ENCODE results near the gene RBBP7. TPM values are rescaled to one million over a fixed set of nuclear protein-coding genes. Genes with fewer than 3 reads are reported as not detected.

The RBBP7 gene
- total RNA-seq, 1 donor from 2014 or later, result 63.4 TPM

DNA sequence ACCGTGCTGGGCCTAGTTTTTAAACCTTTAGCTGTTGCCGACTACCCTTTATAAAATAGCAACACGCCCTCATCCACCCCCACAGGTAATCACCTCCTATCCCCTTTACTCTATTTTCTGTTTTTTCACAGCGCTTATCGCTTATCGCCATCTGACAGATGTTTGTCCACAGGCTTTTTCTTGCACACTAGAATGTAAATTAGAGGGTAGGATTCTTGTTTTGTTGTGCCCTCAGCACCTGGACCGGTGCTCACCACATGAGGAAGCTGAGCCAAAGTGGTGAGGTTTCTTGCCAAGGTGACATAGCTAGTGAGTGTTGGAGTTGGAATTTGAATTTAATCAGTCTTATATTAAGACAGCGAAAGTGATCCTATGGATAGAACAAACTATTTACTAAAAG lies 2.9 kb upstream of the RBBP7 start:
- TF ChIP-seq, protein P1, sequence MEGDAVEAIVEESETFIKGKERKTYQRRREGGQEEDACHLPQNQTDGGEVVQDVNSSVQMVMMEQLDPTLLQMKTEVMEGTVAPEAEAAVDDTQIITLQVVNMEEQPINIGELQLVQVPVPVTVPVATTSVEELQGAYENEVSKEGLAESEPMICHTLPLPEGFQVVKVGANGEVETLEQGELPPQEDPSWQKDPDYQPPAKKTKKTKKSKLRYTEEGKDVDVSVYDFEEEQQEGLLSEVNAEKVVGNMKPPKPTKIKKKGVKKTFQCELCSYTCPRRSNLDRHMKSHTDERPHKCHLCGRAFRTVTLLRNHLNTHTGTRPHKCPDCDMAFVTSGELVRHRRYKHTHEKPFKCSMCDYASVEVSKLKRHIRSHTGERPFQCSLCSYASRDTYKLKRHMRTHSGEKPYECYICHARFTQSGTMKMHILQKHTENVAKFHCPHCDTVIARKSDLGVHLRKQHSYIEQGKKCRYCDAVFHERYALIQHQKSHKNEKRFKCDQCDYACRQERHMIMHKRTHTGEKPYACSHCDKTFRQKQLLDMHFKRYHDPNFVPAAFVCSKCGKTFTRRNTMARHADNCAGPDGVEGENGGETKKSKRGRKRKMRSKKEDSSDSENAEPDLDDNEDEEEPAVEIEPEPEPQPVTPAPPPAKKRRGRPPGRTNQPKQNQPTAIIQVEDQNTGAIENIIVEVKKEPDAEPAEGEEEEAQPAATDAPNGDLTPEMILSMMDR (IDR thresholded peaks at IDR 0.05), result no peak
- intact Hi-C loops (cut with DNase I), result no loop called here
- H3K27ac ChIP-seq, result no peak overlapping the region
- no peaks in the 10 kb centered on the region for H3K4me1 ChIP-seq
- H3K36me3 ChIP-seq, result no peaks in the 10 kb centered on the region
- no peak overlapping the region for H3K4me3 ChIP-seq
- no peak for ATAC-seq
- H3K9me3 ChIP-seq, result no peaks in the 10 kb centered on the region
- no peaks in the 10 kb centered on the region for H3K27me3 ChIP-seq
- DNase-seq, result no peak

DNA sequence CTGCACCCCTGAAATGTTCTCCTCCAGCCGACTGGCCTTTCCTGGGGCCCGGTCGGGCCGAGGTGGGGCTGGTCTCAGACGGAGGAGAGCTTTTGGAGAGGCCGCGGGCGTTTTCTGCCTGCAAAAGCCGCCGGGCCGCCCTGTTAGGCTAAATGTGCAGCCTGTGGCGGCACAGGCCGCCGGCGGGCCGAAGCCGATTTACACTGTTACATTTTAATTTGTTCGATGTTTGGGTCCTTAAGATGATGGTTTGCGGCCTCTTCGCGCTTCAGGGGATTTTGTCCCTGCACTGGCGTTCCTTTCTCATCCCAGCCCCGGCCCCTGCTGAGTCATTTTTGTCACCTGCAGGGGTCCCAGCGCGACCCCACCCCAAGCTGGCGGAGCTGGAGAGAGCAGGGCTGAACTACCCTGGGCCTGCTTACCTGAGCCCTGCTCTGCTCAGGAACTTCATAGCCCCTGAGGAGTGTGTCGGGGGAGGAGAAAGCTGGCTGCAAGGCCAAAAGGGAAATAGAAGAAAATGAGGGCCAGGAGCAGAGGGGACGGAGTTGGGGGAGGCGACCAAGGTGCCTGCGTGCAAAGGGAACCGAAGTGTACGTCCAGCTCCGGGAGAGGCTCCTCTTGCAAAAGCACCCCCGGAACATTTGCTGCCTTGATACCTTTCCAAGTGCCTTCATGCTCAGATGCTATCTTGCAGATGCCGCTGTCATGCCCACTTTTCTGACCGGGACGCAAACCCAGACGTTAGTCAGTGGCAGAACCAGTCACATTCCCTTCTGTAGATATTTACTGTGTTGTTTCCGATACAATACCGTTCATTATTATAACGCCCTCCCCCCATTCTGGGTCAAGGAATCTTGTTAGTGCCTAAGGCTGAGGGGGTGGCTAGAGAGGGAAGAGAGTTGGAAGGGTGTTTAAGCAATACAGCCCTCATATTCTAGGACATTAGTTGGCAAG lies 977 bp upstream of the RBBP7 start:
- Histone ChIP-seq H3K36me3 (no peaks in the 10 kb centered on the region), H3K27ac (peak overlapping the region; percentile 93), H3K4me1 (peaks cover 3% of the 10 kb centered on the region), H3K4me3 (peak overlapping the region; percentile 56), H3K27me3 (no peaks in the 10 kb centered on the region), H3K9me3 (no peaks in the 10 kb centered on the region)
- no peak for DNase-seq
- no peak for ATAC-seq
- TF ChIP-seq, protein P1 (IDR thresholded peaks at IDR 0.05), result no peak
- intact Hi-C loops (cut with DNase I), result no loop called here

DNA sequence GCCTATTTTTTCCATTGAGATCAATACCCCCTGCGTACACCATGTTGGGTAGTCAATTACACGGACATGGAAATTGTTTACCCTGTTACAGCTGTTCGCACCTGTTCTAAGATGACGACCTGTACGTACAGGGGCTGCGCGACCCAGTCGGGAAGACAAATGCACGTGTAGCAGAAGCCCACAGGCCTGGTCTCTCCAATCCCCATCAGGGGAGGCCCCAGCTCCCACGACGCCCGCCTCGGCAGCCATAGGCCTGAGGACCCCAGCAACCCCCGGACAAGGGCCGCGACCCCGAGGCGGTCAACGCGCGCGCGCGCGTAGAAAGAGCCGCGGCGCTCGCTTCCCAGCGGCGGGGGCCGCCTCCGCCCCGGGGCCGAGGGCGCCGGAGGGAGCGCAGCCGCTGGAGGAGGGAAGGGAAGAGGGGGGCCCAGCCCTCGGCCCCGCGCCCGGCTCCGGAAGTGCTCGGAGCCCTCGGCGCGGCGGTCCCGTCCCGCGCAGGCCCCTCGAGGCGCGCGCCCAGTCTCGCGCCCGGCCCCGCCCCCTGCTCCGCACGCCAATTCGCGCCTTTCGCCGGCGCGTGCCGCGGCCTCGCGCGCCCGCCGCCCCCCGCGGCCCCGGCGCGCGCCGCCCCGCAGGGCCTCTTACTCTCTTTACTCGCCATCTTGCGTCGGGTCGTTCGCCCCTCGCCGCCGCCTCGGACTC lies 618 bp downstream of the RBBP7 start:
- ATAC-seq (peak; percentile 55), DNase-seq (peak; percentile 65)
- Histone ChIP-seq H3K27me3 (no peaks in the 10 kb centered on the region), H3K4me1 (peaks cover 3% of the 10 kb centered on the region), H3K4me3 (peak overlapping the region; percentile 61), H3K9me3 (no peaks in the 10 kb centered on the region), H3K36me3 (no peaks in the 10 kb centered on the region), H3K27ac (peak overlapping the region; percentile 89)
- TF ChIP-seq, protein P1 (IDR thresholded peaks at IDR 0.05), result no peak
- intact Hi-C loops (cut with DNase I), result no loop called here

DNA sequence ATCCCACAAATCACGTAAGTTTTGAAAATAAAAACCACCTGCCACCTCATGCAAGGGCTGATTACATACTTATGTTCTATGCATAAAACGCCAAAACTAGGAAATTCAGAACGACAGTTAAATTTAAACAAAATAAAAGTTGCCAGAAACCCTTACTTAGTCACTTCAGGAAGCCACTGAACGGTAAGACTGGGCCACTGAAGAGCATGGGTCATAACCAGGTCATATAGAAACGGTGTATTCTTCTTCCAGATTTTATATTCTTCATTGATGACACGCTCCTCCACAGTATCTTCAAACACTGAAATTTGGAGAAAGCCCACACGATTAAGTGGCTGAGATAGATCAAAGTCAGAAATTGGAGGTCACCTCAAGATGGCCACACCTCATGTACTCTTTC lies 1.2 kb downstream of the RBBP7 start:
- TF ChIP-seq, protein P1 (IDR thresholded peaks at IDR 0.05), result no peak
- Histone ChIP-seq H3K9me3 (no peaks in the 10 kb centered on the region), H3K27me3 (no peaks in the 10 kb centered on the region), H3K4me3 (peak overlapping the region; percentile 61), H3K27ac (peak overlapping the region; percentile 66), H3K4me1 (peaks cover 3% of the 10 kb centered on the region), H3K36me3 (no peaks in the 10 kb centered on the region)
- DNase-seq (no peak), ATAC-seq (no peak)
- intact Hi-C loops (cut with DNase I), result no loop called here

DNA sequence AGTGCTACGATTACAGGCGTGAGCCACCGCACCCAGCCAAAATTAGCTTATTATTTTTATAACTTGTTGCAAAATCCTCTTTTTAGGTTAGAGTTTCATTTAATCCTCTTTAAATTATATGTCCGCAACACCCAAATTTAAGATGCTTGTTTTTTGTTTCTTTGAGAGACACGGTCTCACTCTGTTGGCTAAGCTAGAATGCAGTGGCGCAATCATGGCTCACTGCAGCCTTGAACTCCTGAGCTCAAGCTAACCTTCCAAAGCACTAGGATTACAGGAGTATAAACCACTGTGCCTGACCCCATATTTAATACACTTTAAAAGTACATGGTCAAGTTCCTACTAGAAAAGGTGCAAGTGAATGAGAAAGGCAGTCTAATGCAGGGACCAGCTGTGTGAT lies 2.2 kb downstream of the RBBP7 start:
- Histone ChIP-seq H3K36me3 (no peaks in the 10 kb centered on the region), H3K9me3 (no peaks in the 10 kb centered on the region), H3K4me1 (peaks cover 3% of the 10 kb centered on the region), H3K4me3 (no peak overlapping the region), H3K27me3 (no peaks in the 10 kb centered on the region), H3K27ac (no peak overlapping the region)
- intact Hi-C loops (cut with DNase I), result no loop called here
- no peak for ATAC-seq
- TF ChIP-seq, protein P1 (IDR thresholded peaks at IDR 0.05), result no peak
- no peak for DNase-seq

Data from upper lobe of right lung (tissue), 1 donor.